Left renal cortex interstitium (tissue), 4 donors: ENCODE data around the gene INSL3. TPM values are rescaled to one million over a fixed set of nuclear protein-coding genes. Genes with fewer than 3 reads are reported as not detected.
"Not testable (repeated sequence)": the region's sequence is repeated elsewhere in the genome, so short reads cannot be mapped to it uniquely, and the experiment has no call there.

Experiments
- DNase-seq, 4 donors: peaks; one replicate each; pipeline ENCODE4 v3.0.0-alpha.2; 2013; ENCODE audit warnings: low read depth in 4 of 4, low spot score in 2 of 4, missing footprints in 1 of 4
- polyA plus RNA-seq, 4 donors: library from polyadenylated mRNA; unstranded; fragments of 120-200 nt; gene quantifications; one replicate each; pipeline ENCODE4 v1.2.1, GENCODE V29; 2013; ENCODE audit not compliant: insufficient read length in 4 of 4

The INSL3 gene
- polyA plus RNA-seq, 4 donors: 0.19 to 0.55 (median 0.38) TPM

- DNase-seq: no peak
Measured at GRCh38 chr19:17790059-17790780, 31.1 kb downstream of the INSL3 start.

DNA sequence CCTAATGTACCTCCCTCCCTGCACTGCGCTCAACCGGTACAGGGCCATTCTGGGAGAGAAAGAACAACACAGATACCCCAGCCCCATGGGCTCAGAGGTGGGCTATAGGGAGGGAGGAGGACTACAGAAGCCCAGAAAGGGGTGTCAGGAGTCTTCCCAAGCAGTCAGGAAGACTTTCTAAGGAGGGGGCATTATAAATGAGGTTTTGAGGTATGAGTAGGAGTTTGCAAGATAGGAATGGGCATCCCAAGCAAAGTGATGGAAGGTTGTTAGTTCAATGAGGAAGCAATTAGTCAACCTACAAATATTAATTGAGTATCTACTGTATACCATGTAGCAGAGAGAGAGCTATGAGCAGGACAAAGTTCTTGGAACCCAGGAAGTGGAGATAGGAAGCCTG is 32.7 kb downstream of the INSL3 start:
- DNase-seq: no peak

- no peak for DNase-seq
Measured at GRCh38 chr19:17787274-17787913, 33.9 kb downstream of the INSL3 start.

DNA sequence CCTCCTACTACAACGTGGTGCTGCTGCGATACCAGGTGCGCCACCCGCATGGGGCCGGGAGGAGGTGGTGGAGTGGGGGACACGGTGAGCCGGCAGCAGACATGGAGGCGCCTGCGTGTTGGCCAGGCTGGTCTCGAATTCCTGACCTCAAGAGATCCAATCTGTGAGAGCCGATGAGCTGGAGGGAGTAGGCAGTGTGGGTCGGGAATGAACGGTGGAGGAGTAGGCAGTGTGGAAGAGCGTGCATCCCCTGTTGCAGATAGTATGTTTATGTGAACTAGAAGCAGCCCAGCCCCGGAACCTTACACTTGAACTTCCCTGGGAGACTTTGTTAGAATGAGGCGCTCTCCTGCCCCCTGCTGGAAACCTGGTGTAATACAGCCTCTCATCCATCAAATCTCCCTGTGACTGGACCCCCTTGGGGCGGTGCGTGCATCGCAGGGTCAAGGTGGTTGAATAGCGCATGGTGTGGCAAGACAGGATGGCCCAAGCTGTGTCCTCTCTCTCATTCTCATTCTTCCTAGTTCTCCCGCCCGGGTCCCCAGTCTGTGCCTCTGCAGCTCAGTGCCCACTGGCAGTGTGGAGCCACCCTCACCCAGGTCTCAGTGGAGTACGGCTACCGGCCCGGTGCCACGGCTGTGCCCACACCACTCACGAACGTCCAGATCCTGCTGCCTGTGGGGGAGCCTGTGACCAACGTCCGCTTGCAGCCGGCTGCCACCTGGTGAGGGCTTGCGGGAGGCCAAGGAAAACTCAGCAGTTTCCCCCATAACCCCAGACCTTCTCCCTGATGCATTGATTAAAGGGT is 36.9 kb downstream of the INSL3 start:
- peak in 1 of 4 donors; percentile 46 for DNase-seq

- not testable (repeated sequence) for DNase-seq
Measured at GRCh38 chr19:17783721-17784120, 37.6 kb downstream of the INSL3 start.

DNA sequence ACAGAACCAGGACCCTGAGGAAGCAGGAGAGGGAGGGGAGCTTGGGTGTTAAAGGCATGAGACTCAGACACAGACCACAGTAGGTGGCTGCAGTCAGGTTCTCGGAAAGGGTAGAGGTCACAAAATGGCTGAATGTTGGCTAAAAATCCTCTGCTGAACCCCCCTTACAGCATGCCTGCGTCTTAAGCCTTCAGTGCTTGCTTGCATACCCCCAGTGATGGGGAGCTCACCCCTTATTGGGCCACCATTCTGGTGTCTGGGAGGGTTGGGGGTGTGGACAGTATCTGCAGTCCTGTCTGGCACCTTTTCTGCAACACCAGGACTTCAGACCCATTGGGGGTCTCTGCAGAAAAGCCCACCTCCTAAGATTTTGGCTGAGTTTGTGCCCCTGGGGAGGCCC is 40.5 kb downstream of the INSL3 start:
- DNase-seq: no peak

DNA sequence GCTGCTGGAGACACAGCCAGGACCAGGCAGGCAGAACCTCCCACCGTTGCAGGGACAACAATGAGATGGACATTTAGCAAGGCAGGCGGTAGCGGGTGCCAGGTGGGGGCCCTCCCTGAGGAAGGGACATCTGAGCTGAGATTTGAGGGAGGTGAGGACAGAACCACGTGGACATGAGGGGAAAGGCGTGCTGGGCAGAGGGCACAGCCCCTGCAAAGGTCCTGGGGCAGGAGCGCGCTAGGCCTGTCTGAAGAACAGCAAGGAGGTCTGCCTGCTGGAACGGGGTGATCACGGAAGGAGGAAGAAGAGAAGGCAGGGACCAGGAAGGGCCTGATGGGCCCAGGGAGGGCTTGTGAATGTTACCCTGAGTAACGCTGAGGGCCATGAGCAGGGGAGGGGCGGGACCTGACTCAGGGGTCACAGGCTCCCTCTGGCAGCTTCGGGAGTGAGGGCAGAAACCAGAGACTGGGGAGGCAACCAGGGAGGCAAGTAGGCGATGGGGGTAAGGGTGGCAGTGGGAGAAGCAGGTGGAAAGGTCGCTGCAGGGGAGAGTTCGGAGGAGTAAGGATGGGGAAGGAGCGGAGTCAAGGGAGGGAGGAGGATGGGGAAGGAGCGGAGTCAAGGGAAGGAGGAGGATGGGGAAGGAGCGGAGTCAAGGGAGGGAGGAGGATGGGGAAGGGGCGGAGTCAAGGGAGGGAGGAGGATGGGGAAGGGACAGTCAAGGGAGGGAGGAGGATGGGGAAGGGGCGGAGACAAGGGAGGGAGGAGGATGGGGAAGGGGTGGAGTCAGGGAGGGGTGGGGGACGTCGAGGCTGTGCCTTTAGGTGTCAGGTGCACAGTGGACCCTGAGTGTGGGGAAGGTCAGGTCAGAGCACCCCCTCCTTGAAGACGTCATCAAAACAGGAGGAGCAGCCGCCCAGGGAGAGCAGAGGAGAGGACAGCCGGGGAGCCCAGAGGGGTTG is 42.1 kb downstream of the INSL3 start:
- no peak for DNase-seq

DNA sequence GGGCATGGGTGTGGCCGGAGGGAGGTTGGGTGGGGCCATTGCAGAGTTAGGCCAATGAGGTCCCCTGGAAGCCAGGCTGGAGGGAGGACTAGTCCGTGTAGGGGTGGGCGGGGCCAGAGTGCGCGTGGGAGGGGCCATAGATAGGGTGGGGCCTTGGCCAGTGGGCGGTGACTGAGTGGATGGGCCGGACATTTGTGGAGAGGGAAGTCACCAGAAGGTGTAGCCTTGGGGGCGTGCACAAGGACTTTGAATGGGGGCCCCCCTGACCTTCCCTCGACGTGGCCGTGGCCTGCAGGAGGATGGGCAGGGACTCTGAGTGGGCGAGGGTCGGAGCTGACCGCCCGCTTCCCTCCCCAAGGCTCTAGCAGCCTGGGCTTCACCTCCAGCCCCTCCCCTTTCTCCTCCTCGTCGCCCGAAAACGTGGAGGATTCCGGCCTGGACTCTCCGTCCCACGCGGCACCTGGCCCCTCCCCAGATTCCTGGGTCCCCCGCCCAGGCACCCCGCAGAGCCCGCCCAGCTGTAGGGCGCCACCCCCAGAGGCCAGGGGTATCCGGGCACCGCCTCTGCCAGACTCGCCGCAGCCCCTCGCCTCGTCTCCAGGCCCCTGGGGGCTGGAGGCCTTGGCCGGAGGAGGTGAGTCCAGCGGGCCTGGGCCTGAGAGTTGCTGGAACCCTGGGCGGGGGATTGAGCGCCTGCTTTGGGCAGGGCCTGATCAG is 42.9 kb downstream of the INSL3 start:
- DNase-seq: no peak

- DNase-seq: not testable (repeated sequence)
Measured at GRCh38 chr19:17777840-17778239, 43.5 kb downstream of the INSL3 start.

DNA sequence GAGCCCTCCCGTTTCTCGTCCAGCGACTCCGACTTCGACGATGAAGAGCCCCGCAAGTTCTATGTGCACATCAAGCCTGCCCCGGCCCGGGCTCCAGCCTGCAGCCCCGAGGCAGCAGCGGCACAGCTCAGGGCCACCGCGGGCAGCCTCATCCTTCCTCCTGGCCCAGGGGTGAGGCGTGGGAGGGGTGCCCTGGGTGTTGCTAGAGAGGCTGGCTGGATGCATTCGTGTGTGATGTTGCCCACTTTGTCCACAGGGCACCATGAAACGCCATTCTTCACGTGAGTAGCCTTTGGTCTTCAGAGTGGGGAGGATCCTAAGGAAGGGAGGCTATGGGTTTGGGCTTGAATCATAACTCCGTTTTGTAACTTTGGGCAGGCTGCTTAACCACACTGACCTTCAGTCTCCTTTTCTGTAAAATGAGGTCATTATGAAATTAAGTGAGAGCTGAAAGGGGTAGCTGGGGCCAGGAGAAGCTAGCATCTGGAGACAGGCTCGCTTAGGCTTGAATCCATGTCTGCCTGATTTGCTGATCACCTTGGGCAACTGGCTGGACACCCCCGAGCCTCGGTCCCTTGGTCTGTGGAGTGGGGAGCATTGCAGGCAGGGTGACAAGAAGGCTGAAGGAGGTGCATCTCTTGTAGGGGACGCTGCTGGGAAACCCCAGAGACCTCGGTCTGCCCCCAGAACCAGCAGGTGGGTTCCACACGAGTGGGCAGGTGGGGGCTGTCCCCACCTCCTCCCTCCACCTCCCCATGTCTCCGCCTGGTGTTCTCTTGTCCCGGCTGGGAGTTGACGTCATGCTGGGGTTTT is 45.1 kb downstream of the INSL3 start:
- no peak for DNase-seq

DNA sequence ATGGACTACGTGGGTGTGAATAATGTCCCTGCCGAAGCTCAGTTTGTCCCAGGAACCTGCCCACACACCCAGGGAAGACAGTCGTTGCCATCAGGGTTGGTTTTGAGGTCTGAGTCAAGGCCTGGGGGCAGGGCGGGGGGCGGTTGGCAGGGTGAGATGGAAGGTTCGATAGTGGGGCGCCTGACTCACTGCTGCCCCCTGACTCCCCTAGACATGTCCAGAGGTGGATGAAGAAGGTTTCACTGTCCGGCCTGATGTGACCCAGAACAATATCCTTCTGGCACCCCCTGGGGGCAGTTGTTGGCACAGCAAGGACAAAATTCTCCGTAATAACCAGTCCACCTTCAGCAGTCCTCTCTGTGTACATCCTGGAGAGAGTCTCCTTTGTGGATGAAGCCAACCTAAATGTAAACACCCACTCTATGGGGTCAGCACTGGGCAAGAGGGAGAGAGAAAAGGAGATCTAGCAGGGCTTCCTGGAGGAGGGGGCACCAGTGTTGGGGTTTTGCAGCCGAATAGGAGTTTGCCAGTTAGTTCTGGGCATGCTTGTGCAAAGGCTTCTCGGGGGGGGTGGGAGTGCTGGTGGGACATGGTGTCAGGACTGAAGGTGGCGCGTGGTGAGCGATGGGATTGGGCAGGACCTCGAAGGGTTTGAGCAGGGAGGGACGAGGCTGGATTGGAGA is 45.9 kb downstream of the INSL3 start:
- DNase-seq: no peak

DNA sequence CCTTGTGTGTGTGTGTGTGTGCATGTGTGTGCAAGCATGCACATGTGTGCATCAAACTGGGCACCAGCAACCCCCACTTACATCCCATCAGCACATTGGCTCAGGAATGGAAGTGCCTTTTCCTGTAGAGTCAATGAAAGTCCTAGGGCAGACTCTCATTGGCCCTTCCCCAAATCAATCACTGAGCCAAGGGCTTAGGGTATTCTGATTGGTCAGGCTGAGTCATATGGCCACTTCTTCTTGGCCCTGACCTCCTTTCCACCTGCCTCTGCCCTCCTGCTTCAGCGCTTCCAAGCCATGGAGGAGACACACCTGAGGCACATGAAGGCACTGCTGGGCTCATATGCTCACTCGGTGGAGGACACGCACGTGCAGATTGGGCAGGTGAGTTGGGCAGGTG is 49.1 kb downstream of the INSL3 start:
- no peak for DNase-seq

GRCh38 chr19:17770613-17771012 is 50.7 kb downstream of the INSL3 start:
- no peak for DNase-seq

DNA sequence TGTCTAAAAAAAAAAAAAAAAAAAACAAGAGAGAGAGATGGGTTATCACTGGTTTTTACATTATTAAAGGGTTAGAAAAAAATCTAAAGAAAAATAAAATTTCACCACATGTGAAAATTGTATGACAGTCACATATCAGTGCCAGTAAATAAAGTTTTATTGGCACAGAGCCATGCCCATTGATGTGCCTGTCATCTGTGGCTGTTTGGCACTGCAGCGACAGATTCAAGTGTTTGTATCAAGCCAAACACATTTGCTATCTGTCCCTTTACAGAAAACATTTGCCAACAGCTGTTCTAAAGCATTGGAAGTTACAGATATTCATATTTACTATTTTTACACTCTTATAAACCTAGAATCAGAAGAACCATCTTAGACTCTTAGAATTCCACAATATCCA is 53.8 kb downstream of the INSL3 start:
- DNase-seq: no peak

DNA sequence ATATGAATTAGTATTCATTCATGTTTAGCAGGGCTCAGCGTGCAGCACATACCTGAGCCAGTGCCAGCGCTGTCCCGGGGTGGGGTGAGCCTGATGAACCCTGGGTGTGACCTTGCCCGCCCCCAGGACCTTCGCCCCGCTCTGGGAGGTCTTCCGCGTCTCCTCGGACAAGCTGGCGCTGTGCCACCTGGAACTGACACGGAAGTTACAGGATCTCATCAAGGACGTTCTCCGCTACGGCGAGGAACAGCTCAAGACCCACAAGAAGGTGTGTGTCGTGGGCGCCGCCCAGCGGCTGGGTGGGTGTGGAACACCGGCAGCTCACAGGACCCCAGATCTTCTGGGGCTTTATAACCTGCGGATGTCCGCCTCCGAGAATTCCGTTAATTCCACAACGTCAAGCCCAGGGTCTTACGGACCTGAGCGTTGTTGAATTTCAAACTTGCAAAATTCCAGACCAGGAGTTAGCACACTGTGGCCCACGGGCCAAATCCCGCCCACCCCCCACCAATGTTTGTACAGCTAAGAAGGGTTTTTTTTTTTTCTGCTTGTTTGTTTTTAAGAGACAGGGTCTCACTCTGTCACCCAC is 54.7 kb downstream of the INSL3 start:
- peak in 1 of 4 donors; percentile 48 for DNase-seq
